PC-9 (cell line): ENCODE data around the gene PKD1L1. TPM values are rescaled to one million over a fixed set of nuclear protein-coding genes. Genes with fewer than 3 reads are reported as not detected.
"Not testable (repeated sequence)": the region's sequence is repeated elsewhere in the genome, so short reads cannot be mapped to it uniquely, and the experiment has no call there.

Source experiments
- BruUV-seq: library from RNA; stranded (reverse); fragments of 400-500 nt; replicated peaks from 2 replicates; lab custom pipeline; 2021; lab: Mats Ljungman, UMichigan
- CTCF ChIA-PET: fragments of 300-600 bp; sonication (Branson Sonifier 250); formaldehyde crosslinking; loops from one replicate; lab custom pipeline; 2022; ENCODE audit warnings: antibody characterized with exemption; lab: Charles Lee
- POLR2A ChIA-PET: fragments of 300-600 bp; sonication (Branson Sonifier 250); formaldehyde crosslinking; loops from one replicate; lab custom pipeline; 2022; ENCODE audit warnings: antibody characterized with exemption; ENCODE audit not compliant: unreplicated experiment; lab: Charles Lee
- DNase-seq, 2 experiments: peaks; one replicate each; pipeline versions ENCODE4 v3.0.0 to v3.0.0-alpha.2; 2015 to 2022; ENCODE audit warnings: mixed read lengths in 1 of 2
- H2AFZ ChIP-seq: fragments of 200-600 bp; sonication (generic); 2 replicates; pipeline ENCODE4 v1.8.1; 2017; ENCODE audit warnings: antibody characterized with exemption
- H3F3A ChIP-seq: fragments of 200-600 bp; sonication (generic); 2 replicates; pipeline ENCODE4 v1.8.1; 2017; ENCODE audit warnings: antibody characterized with exemption, mild to moderate bottlenecking, low read depth; ENCODE audit not compliant: insufficient read depth
- H3K27ac ChIP-seq: fragments of 200-600 bp; sonication (generic); 2 replicates; pipeline ENCODE4 v1.6.1; 2016; ENCODE audit warnings: mixed run types
- H3K27me3 ChIP-seq: fragments of 200-600 bp; sonication (generic); 2 replicates; pipeline ENCODE4 v1.6.1; 2016; ENCODE audit warnings: low read depth, mixed run types; ENCODE audit not compliant: insufficient read depth
- H3K36me3 ChIP-seq: fragments of 200-600 bp; sonication (generic); 2 replicates; pipeline ENCODE4 v1.6.1; 2016; ENCODE audit warnings: low read depth, mixed run types
- H3K4me1 ChIP-seq: fragments of 200-600 bp; sonication (generic); replicated peaks from 2 replicates; pipeline ENCODE4 v1.6.1; 2016; ENCODE audit warnings: mixed run types; ENCODE audit not compliant: insufficient read depth
- H3K4me2 ChIP-seq: fragments of 200-600 bp; sonication (generic); 2 replicates; pipeline ENCODE4 v1.6.1; 2017; ENCODE audit warnings: mixed run types
- H3K4me3 ChIP-seq: fragments of 200-600 bp; sonication (generic); 2 replicates; pipeline ENCODE4 v1.6.1; 2016; ENCODE audit warnings: mixed run types
- H3K79me2 ChIP-seq: fragments of 200-600 bp; sonication (generic); 2 replicates; pipeline ENCODE4 v1.6.1; 2017; ENCODE audit warnings: low read depth, mixed run types
- H3K9me2 ChIP-seq: fragments of 200-600 bp; sonication (generic); 2 replicates; pipeline ENCODE4 v1.8.1; 2017; ENCODE audit warnings: mild to moderate bottlenecking; ENCODE audit not compliant: insufficient read depth
- H3K9me3 ChIP-seq: fragments of 200-600 bp; sonication (generic); 2 replicates; pipeline ENCODE4 v1.8.1; 2016; ENCODE audit warnings: low read depth; ENCODE audit not compliant: insufficient read depth
- H4K20me1 ChIP-seq: fragments of 200-600 bp; sonication (generic); 2 replicates; pipeline ENCODE4 v1.8.1; 2017; ENCODE audit not compliant: insufficient read depth
- EZH2 ChIP-seq: fragments of 200-600 bp; sonication (generic); IDR thresholded peaks from 2 replicates; pipeline ENCODE4 v1.8.0; 2017; ENCODE audit warnings: antibody characterized with exemption, low read depth
- intact Hi-C: fragments of 100-400 bp; cut with micrococcal nuclease; formaldehyde crosslinking; loops from one replicate; pipeline ENCODE4 v1.10.0; 2022; ENCODE audit not compliant: unreplicated experiment
- total RNA-seq: library from RNA; stranded (reverse); gene quantifications from 2 replicates; pipeline ENCODE4 v1.2.3, GENCODE V29; 2021
- TF ChIP-seq, protein P1 (sequence below): fragments of 200-600 bp; sonication (generic); conservative IDR thresholded peaks from 2 replicates; pipeline ENCODE4 v1.6.1; 2017; ENCODE audit warnings: mixed run types, antibody characterized with exemption, mild to moderate bottlenecking, moderate library complexity

PKD1L1 gene
- total RNA-seq, 1 experiment from 2014 or later: 0.07 TPM

DNA sequence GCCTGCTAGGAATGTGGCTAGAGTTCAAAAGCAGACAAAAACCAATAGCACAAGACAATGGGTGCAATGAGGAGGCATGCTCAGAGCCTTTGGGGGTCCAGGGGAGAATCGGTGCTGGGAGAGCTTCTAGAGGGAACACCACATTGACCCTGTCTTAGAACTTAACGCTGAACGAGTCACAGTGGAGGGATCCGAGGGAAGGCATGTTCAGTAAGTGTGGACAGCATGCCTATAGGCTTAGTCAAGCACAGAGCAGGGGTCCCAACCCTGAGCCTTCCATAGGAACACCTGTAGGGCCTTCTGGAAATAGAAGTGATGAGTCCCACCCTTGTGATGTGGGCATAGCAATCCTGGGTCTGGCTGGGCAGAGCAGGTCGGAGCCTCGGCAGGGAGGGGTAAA, 148.7 kb downstream of the PKD1L1 start:
- Histone ChIP-seq H3K4me2 (no peak overlapping the region), H3F3A (peaks cover under 1% of the 10 kb centered on the region; the same call in 1 of the 2 replicates), H3K79me2 (no peaks in the 10 kb centered on the region), H3K36me3 (no peaks in the 10 kb centered on the region), H4K20me1 (no peaks in the 10 kb centered on the region), H3K27ac (no peak overlapping the region), H2AFZ (no peak overlapping the region), H3K4me1 (peaks cover 8% of the 10 kb centered on the region), H3K9me2 (no peaks in the 10 kb centered on the region), H3K9me3 (0 out of 2 replicates have a peak, but pooled peaks cover 6% of the 10 kb centered on the region), H3K4me3 (no peak overlapping the region), H3K27me3 (no peaks in the 10 kb centered on the region)
- no peak for TF ChIP-seq EZH2
- TF ChIP-seq, protein P1, sequence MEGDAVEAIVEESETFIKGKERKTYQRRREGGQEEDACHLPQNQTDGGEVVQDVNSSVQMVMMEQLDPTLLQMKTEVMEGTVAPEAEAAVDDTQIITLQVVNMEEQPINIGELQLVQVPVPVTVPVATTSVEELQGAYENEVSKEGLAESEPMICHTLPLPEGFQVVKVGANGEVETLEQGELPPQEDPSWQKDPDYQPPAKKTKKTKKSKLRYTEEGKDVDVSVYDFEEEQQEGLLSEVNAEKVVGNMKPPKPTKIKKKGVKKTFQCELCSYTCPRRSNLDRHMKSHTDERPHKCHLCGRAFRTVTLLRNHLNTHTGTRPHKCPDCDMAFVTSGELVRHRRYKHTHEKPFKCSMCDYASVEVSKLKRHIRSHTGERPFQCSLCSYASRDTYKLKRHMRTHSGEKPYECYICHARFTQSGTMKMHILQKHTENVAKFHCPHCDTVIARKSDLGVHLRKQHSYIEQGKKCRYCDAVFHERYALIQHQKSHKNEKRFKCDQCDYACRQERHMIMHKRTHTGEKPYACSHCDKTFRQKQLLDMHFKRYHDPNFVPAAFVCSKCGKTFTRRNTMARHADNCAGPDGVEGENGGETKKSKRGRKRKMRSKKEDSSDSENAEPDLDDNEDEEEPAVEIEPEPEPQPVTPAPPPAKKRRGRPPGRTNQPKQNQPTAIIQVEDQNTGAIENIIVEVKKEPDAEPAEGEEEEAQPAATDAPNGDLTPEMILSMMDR: no peak
- DNase-seq: no peak
- POLR2A ChIA-PET: no interaction called here
- no TSS peak for BruUV-seq
- CTCF ChIA-PET: no interaction called here
- intact Hi-C loops: no loop called here

DNA sequence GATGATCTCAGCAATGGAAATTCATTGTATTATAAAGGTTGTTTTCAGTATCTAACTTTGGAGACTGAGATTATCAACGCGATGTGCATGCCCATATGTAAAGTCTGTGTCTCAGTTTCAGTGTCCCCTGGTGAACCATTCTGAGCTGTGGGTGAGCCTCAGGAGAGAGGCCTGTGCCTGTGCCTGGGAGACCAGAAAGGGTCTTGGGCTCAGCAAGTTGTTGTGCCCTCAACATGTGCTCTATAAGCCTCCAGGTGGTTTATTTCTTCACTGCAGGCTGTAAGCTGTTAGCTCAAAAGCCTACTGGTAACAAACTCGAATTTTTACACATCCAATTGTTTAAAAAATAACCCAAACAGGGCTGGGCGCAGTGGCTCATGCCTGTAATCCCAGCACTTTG, 151.9 kb downstream of the PKD1L1 start:
- CTCF ChIA-PET: interaction anchor here (0.7 kb wide), 1 partner anchor 8 kb away, joined by 3 read pairs; no protein-coding TSS in a partner anchor
- no peaks in the 10 kb centered on the region for H3K36me3 ChIP-seq
- POLR2A ChIA-PET: interaction anchor here (0.6 kb wide), 2 partner anchors 15 to 1903 kb away, joined by 3 to 5 read pairs; no protein-coding TSS in a partner anchor
- H3K79me2 ChIP-seq: no peaks in the 10 kb centered on the region
- intact Hi-C loops: no loop called here
- H3K4me1 ChIP-seq: peaks cover 14% of the 10 kb centered on the region; the same call in 1 of the 2 replicates
- H4K20me1 ChIP-seq: no peaks in the 10 kb centered on the region
- no TSS peak for BruUV-seq
- no peaks in the 10 kb centered on the region for H3K9me2 ChIP-seq
- no peaks in the 10 kb centered on the region for H3F3A ChIP-seq
- TF ChIP-seq, protein P1: no peak
- no peak for TF ChIP-seq EZH2
- H3K9me3 ChIP-seq: 0 out of 2 replicates have a peak, but pooled peaks cover 10% of the 10 kb centered on the region
- no peak overlapping the region for H3K4me3 ChIP-seq
- H3K27me3 ChIP-seq: no peaks in the 10 kb centered on the region
- H2AFZ ChIP-seq: no peak overlapping the region
- H3K27ac ChIP-seq: no peak overlapping the region
- no peak overlapping the region for H3K4me2 ChIP-seq
- no peak for DNase-seq

DNA sequence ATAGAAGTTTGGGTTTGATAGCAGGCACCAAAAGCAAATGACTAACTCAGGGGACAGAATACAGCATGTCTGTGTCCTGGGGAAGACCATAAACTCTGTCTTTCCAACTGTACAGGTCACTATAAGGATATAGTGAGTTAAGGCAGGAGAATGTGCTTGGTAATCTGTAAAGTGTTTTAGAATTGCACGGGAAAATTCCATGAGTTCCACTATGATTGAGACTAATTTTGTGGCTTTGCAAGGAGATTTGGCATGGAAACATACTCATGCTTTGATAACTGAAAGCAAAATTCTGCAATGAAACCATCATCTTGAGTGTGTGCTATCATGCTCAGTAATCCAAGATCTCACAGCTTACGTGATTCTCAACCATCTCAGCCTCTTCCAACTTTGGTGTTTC, 152.6 kb downstream of the PKD1L1 start:
- no peaks in the 10 kb centered on the region for H3K27me3 ChIP-seq
- DNase-seq: peak in 1 of 2 experiments; percentile 46
- intact Hi-C loops: no loop called here
- no peak overlapping the region for H3K4me3 ChIP-seq
- no peaks in the 10 kb centered on the region for H3F3A ChIP-seq
- H3K36me3 ChIP-seq: no peaks in the 10 kb centered on the region
- POLR2A ChIA-PET: interaction anchor here (0.5 kb wide), 1 partner anchor 502 kb away, joined by 3 read pairs; no protein-coding TSS in a partner anchor
- no TSS peak for BruUV-seq
- CTCF ChIA-PET: no interaction called here
- TF ChIP-seq, protein P1: no peak
- no peaks in the 10 kb centered on the region for H3K9me2 ChIP-seq
- H3K79me2 ChIP-seq: no peaks in the 10 kb centered on the region
- H3K9me3 ChIP-seq: 0 out of 2 replicates have a peak, but pooled peaks cover 10% of the 10 kb centered on the region
- peaks cover 14% of the 10 kb centered on the region; the same call in 1 of the 2 replicates for H3K4me1 ChIP-seq
- H3K4me2 ChIP-seq: no peak overlapping the region
- H2AFZ ChIP-seq: no peak overlapping the region
- H4K20me1 ChIP-seq: no peaks in the 10 kb centered on the region
- no peak overlapping the region for H3K27ac ChIP-seq

DNA sequence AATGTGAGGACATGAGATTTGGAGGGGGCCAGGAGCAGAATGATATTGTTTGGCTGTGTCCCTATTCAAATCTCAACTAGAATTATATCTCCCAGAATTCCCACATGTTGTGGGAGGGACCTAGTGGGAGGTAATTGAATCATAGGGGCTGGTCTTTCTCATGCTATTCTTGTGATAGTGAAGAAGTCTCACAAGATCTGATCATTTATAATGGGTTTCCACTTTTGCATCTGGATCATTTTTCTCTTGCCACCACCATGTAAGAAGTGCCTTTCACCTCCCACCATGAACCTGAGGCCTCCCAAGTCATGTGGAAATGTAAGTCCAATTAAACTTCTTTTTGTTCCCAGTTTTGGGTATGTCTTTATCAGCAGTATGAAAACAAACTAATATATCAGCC, 153.1 kb downstream of the PKD1L1 start:
- Histone ChIP-seq H3K9me3 (0 out of 2 replicates have a peak, but pooled peaks cover 10% of the 10 kb centered on the region), H3K4me1 (peaks cover 14% of the 10 kb centered on the region; the same call in 1 of the 2 replicates)
- H3K27me3 ChIP-seq, H2AFZ ChIP-seq, H3K36me3 ChIP-seq, POLR2A ChIA-PET, CTCF ChIA-PET, H3F3A ChIP-seq, DNase-seq, H4K20me1 ChIP-seq, H3K79me2 ChIP-seq, H3K4me3 ChIP-seq, H3K9me2 ChIP-seq, H3K4me2 ChIP-seq, H3K27ac ChIP-seq, BruUV-seq, intact Hi-C loops: not testable (repeated sequence)
